Parathyroid adenoma (tissue), 2 donors: ENCODE data around the gene TRIM65.

Source experiments
- H2AFZ ChIP-seq: fragments of 300-600 bp; sonication (generic); one replicate; pipeline ENCODE4 v1.7.0; 2017; ENCODE audit warnings: antibody characterized with exemption, mild to moderate bottlenecking
- H3K27ac ChIP-seq: fragments of 300-600 bp; sonication (generic); one replicate; pipeline ENCODE4 v1.7.0; 2017
- H3K27me3 ChIP-seq: fragments of 300-600 bp; sonication (generic); one replicate; pipeline ENCODE4 v1.7.0; 2017; ENCODE audit warnings: low read length; ENCODE audit not compliant: control insufficient read depth, insufficient read depth
- H3K36me3 ChIP-seq: fragments of 300-600 bp; sonication (generic); one replicate; pipeline ENCODE4 v1.7.0; 2017; ENCODE audit warnings: low read length; ENCODE audit not compliant: control insufficient read depth, insufficient read depth
- H3K4me1 ChIP-seq: fragments of 300-600 bp; sonication (generic); one replicate; pipeline ENCODE4 v1.7.0; 2017; ENCODE audit warnings: control low read depth
- H3K4me2 ChIP-seq: fragments of 300-600 bp; sonication (generic); one replicate; pipeline ENCODE4 v1.7.0; 2017; ENCODE audit warnings: low read length
- H3K4me3 ChIP-seq: fragments of 300-600 bp; sonication (generic); one replicate; pipeline ENCODE4 v1.7.0; 2017; ENCODE audit warnings: low read depth, low read length
- H3K79me2 ChIP-seq: fragments of 300-600 bp; sonication (generic); one replicate; pipeline ENCODE4 v1.7.0; 2017; ENCODE audit warnings: control low read depth
- H3K9ac ChIP-seq: fragments of 300-600 bp; sonication (generic); one replicate; pipeline ENCODE4 v1.7.0; 2017; ENCODE audit warnings: mild to moderate bottlenecking
- H3K9me3 ChIP-seq: fragments of 300-600 bp; sonication (generic); one replicate; pipeline ENCODE4 v1.7.0; 2017; ENCODE audit warnings: low read length; ENCODE audit not compliant: control insufficient read depth
- TF ChIP-seq, protein P1 (sequence below): fragments of 300-600 bp; sonication (generic); IDR thresholded peaks from one replicate; pipeline ENCODE4 v1.7.0; 2017; ENCODE audit warnings: antibody characterized with exemption, mild to moderate bottlenecking
- donor health status: primary hyperparathyroidism.

Gene TRIM65

DNA sequence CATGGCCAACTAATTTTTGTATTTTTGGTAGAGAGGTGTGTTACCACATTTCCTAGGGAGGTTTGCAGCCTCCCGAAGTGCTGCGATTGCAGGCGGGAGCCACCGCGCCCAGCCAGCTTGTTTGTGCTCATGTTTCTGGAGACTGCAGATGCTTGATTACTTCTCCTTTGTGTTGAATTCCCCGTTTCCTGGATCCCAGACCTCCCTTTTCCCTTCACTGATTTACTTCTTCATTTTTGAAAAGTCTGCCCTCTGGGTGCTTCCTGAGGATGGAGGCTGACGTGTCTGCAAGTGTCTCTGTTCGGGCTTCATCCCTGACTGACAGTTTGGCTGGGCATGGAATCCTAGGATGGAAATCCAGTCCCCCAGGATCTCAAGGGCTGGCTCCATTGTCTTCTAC lies 11.3 kb downstream of the TRIM65 start:
- TF ChIP-seq, protein P1, sequence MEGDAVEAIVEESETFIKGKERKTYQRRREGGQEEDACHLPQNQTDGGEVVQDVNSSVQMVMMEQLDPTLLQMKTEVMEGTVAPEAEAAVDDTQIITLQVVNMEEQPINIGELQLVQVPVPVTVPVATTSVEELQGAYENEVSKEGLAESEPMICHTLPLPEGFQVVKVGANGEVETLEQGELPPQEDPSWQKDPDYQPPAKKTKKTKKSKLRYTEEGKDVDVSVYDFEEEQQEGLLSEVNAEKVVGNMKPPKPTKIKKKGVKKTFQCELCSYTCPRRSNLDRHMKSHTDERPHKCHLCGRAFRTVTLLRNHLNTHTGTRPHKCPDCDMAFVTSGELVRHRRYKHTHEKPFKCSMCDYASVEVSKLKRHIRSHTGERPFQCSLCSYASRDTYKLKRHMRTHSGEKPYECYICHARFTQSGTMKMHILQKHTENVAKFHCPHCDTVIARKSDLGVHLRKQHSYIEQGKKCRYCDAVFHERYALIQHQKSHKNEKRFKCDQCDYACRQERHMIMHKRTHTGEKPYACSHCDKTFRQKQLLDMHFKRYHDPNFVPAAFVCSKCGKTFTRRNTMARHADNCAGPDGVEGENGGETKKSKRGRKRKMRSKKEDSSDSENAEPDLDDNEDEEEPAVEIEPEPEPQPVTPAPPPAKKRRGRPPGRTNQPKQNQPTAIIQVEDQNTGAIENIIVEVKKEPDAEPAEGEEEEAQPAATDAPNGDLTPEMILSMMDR: no peak
- no peak overlapping the region for H3K27ac ChIP-seq
- H3K27me3 ChIP-seq: no peaks in the 10 kb centered on the region
- H2AFZ ChIP-seq: no peak overlapping the region
- H3K4me2 ChIP-seq: no peak overlapping the region
- no peaks in the 10 kb centered on the region for H3K79me2 ChIP-seq
- H3K9me3 ChIP-seq: no peaks in the 10 kb centered on the region
- no peak overlapping the region for H3K4me3 ChIP-seq
- H3K36me3 ChIP-seq: no peaks in the 10 kb centered on the region
- H3K4me1 ChIP-seq: no peaks in the 10 kb centered on the region
- H3K9ac ChIP-seq: no peak overlapping the region

DNA sequence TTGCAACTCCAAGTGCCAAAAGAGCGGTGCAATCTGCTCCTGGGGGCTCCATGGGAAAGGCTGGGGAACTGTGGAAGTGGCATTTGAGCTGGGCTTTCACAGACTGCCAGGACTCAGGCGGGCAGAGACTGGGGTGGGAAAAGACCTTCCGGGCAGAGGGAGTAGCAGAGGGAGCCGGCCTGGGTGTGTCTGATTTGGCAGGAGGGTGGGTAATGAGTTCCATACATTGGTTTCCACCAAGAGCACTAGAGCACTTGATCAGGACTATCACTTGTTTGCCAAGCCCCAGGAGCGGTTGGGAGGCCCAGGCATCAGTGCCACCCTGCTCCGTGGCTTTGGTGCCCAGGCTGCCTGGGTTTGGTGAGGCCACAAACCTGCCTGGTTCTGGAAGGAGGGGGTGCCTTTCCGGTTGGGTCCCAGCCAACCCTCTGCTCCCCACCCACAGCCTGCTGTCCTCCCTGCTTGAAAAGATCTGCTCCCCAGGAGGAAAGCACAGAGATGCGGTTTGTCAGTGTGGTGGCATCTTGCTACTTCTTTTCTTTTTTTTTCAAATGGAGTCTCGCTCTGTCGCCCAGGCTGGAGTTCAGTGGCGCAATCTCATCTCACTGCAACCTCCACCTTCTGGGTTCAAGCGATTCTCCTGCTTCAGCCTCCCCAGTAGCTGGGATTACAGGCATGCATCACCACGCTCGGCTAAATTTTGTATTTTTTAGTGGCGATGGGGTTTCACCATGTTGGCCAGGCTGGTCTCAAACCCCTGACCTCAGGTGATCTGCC lies 14.9 kb downstream of the TRIM65 start:
- no peaks in the 10 kb centered on the region for H3K27me3 ChIP-seq
- H3K79me2 ChIP-seq: no peaks in the 10 kb centered on the region
- H2AFZ ChIP-seq: no peak overlapping the region
- peaks cover under 1% of the 10 kb centered on the region for H3K4me1 ChIP-seq
- TF ChIP-seq, protein P1: no peak
- no peak overlapping the region for H3K27ac ChIP-seq
- H3K9me3 ChIP-seq: no peaks in the 10 kb centered on the region
- no peak overlapping the region for H3K4me3 ChIP-seq
- no peak overlapping the region for H3K9ac ChIP-seq
- H3K36me3 ChIP-seq: no peaks in the 10 kb centered on the region
- no peak overlapping the region for H3K4me2 ChIP-seq

DNA sequence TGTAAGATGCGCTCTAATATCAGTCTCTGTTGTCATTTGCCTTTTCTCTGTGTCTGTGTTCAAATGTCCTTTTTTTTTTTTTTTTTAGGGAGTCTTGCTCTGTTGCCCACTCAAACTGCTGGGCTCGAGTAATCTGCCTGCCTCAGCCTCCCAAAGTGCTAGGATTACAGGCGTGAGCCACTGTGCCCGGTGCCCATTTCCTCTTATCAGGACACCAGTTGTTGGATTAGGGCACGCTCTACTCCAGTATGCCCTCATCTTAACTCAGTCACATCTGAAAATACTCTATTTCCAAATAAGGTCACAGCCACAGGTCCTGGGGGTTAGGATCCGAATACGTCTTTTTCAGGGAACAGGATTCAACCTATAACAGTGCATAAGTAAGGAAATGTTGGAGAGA lies 16.5 kb downstream of the TRIM65 start:
- Histone ChIP-seq H3K36me3 (no peaks in the 10 kb centered on the region), H3K27ac (no peak overlapping the region), H3K27me3 (no peaks in the 10 kb centered on the region), H2AFZ (no peak overlapping the region), H3K9ac (no peak overlapping the region), H3K4me1 (peaks cover 7% of the 10 kb centered on the region), H3K4me2 (no peak overlapping the region), H3K4me3 (no peak overlapping the region), H3K9me3 (no peaks in the 10 kb centered on the region), H3K79me2 (no peaks in the 10 kb centered on the region)
- TF ChIP-seq, protein P1: no peak

- Histone ChIP-seq H3K27me3 (no peaks in the 10 kb centered on the region), H3K27ac (peak within 1 kb of the TSS; percentile 87), H2AFZ (peak within 1 kb of the TSS; percentile 84), H3K4me1 (peaks cover 7% of the 10 kb centered on the region), H3K4me2 (peak within 1 kb of the TSS; percentile 77), H3K9me3 (no peaks in the 10 kb centered on the region), H3K4me3 (peak within 1 kb of the TSS; percentile 89), H3K9ac (no peak within 1 kb of the TSS), H3K36me3 (no peaks in the 10 kb centered on the region), H3K79me2 (no peaks in the 10 kb centered on the region)
- TF ChIP-seq, protein P1: no peak
Measured at GRCh38 chr17:75878174-75878998, 18.4 kb downstream of the TRIM65 start, which contains the start of gene TRIM47. Gene TRIM47 (minus strand): TSS chr17:75878581. CDS start chr17:75878548, 33 bp downstream.
